Measurements from ENCODE around the gene PTPN14.

DNA sequence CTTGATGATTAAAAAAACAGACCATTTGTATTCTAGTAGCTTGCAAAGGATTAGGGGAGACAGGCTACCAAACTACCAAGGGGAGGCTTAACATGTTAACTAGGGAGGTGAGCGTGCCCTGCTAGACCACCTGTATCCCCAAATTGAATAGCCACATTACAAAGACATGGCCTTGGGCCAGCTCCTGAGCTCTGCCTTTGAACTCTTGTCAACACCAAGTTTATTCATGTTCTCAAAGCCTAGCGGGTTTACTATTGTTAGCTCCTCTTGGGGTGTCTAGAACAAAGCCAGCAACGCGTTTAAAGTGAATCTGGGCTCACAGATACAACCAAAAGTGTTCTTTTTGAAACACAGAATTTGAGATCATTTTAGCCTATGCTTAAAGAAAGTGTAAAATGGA lies 234.1 kb downstream of the PTPN14 start:
- TF ChIP-seq, protein P1, sequence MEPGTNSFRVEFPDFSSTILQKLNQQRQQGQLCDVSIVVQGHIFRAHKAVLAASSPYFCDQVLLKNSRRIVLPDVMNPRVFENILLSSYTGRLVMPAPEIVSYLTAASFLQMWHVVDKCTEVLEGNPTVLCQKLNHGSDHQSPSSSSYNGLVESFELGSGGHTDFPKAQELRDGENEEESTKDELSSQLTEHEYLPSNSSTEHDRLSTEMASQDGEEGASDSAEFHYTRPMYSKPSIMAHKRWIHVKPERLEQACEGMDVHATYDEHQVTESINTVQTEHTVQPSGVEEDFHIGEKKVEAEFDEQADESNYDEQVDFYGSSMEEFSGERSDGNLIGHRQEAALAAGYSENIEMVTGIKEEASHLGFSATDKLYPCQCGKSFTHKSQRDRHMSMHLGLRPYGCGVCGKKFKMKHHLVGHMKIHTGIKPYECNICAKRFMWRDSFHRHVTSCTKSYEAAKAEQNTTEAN (CRISPR knock-in tag; IDR thresholded peaks at IDR 0.05), result no peak
- TF ChIP-seq, protein P2, sequence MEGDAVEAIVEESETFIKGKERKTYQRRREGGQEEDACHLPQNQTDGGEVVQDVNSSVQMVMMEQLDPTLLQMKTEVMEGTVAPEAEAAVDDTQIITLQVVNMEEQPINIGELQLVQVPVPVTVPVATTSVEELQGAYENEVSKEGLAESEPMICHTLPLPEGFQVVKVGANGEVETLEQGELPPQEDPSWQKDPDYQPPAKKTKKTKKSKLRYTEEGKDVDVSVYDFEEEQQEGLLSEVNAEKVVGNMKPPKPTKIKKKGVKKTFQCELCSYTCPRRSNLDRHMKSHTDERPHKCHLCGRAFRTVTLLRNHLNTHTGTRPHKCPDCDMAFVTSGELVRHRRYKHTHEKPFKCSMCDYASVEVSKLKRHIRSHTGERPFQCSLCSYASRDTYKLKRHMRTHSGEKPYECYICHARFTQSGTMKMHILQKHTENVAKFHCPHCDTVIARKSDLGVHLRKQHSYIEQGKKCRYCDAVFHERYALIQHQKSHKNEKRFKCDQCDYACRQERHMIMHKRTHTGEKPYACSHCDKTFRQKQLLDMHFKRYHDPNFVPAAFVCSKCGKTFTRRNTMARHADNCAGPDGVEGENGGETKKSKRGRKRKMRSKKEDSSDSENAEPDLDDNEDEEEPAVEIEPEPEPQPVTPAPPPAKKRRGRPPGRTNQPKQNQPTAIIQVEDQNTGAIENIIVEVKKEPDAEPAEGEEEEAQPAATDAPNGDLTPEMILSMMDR (IDR thresholded peaks at IDR 0.05), result no peak
- TF ChIP-seq, protein P3, sequence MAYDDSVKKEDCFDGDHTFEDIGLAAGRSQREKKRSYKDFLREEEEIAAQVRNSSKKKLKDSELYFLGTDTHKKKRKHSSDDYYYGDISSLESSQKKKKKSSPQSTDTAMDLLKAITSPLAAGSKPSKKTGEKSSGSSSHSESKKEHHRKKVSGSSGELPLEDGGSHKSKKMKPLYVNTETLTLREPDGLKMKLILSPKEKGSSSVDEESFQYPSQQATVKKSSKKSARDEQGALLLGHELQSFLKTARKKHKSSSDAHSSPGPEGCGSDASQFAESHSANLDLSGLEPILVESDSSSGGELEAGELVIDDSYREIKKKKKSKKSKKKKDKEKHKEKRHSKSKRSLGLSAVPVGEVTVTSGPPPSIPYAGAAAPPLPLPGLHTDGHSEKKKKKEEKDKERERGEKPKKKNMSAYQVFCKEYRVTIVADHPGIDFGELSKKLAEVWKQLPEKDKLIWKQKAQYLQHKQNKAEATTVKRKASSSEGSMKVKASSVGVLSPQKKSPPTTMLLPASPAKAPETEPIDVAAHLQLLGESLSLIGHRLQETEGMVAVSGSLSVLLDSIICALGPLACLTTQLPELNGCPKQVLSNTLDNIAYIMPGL (CRISPR knock-in tag; IDR thresholded peaks at IDR 0.05), result no peak
